ENCODE measurements around the gene GPR158.

DNA sequence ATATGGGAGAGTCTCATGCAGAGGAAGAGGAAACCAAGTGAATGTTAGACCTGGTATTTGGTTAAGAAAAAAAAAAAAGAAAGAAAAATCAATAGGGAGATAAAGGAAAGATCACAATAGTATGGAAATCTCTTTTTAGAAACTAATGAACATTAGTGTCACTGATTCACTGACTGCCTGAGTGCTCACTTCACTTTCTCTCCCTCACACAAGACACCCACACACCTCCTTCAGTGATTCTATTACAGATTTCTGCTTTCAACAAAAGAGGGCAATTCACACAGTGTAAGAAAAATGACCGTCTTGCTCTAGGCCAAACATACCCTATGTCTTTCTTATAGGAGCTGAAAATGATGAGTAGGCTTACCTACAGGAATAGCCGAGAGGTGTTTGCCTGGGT lies 6.0 kb downstream of the GPR158 start:
- TF ChIP-seq, protein P1, sequence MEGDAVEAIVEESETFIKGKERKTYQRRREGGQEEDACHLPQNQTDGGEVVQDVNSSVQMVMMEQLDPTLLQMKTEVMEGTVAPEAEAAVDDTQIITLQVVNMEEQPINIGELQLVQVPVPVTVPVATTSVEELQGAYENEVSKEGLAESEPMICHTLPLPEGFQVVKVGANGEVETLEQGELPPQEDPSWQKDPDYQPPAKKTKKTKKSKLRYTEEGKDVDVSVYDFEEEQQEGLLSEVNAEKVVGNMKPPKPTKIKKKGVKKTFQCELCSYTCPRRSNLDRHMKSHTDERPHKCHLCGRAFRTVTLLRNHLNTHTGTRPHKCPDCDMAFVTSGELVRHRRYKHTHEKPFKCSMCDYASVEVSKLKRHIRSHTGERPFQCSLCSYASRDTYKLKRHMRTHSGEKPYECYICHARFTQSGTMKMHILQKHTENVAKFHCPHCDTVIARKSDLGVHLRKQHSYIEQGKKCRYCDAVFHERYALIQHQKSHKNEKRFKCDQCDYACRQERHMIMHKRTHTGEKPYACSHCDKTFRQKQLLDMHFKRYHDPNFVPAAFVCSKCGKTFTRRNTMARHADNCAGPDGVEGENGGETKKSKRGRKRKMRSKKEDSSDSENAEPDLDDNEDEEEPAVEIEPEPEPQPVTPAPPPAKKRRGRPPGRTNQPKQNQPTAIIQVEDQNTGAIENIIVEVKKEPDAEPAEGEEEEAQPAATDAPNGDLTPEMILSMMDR (IDR thresholded peaks at IDR 0.05; ENCODE audit: borderline replicate concordance, extremely low read depth, low read length, poor library complexity, severe bottlenecking), result no peak
- TF ChIP-seq EZH2 (IDR thresholded peaks at IDR 0.05; ENCODE audit: borderline replicate concordance, low read depth, low read length, severe bottlenecking), result no peak
